Loucy (cell line): Measurements from ENCODE around the gene ABCF1.

Experiments
- EZH2phosphoT487 ChIP-seq: fragments of 200-600 bp; IDR thresholded peaks from 2 replicates; pipeline ENCODE4 v1.6.1; 2018; ENCODE audit warnings: antibody characterized with exemption, mild to moderate bottlenecking, moderate library complexity, borderline replicate concordance
- TF ChIP-seq, protein P1 (sequence below): fragments of 200-600 bp; sonication (generic); conservative IDR thresholded peaks from 2 replicates; pipeline ENCODE4 v1.5.1; 2014; ENCODE audit warnings: mild to moderate bottlenecking, antibody characterized with exemption, low read length

DNA sequence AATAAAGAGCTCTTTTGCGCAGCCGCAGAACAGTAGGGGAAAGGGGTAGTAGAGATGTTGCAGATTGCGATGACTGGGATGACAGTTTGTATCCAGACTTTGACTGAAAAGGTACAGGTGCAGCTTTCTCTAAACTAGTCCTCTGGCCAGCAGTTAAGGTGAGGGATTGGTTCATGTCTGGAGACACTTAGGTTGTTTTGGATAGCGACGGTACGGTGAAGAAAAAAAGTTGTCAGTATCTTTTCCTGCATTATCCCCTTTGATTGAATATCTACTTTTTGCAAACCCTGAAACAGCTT is 13.6 kb upstream of the ABCF1 start:
- TF ChIP-seq, protein P1, sequence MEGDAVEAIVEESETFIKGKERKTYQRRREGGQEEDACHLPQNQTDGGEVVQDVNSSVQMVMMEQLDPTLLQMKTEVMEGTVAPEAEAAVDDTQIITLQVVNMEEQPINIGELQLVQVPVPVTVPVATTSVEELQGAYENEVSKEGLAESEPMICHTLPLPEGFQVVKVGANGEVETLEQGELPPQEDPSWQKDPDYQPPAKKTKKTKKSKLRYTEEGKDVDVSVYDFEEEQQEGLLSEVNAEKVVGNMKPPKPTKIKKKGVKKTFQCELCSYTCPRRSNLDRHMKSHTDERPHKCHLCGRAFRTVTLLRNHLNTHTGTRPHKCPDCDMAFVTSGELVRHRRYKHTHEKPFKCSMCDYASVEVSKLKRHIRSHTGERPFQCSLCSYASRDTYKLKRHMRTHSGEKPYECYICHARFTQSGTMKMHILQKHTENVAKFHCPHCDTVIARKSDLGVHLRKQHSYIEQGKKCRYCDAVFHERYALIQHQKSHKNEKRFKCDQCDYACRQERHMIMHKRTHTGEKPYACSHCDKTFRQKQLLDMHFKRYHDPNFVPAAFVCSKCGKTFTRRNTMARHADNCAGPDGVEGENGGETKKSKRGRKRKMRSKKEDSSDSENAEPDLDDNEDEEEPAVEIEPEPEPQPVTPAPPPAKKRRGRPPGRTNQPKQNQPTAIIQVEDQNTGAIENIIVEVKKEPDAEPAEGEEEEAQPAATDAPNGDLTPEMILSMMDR = no peak
- TF ChIP-seq EZH2phosphoT487 = no peak
